GM19351 (cell line): ENCODE measurements around the gene CNTN4.
A peak's percentile ranks its signal among the peaks of the same experiment; 100 is the strongest.
"Not testable (repeated sequence)": the region's sequence is repeated elsewhere in the genome, so short reads cannot be mapped to it uniquely, and the experiment has no call there.

ENCODE experiments used
- ATAC-seq: cut with Tn5 transposase; IDR thresholded peaks from one replicate; pipeline ENCODE4 v1.9.1; 2021; ENCODE audit warnings: mild to moderate bottlenecking, moderate library complexity; ENCODE audit not compliant: unreplicated experiment

CNTN4 gene

DNA sequence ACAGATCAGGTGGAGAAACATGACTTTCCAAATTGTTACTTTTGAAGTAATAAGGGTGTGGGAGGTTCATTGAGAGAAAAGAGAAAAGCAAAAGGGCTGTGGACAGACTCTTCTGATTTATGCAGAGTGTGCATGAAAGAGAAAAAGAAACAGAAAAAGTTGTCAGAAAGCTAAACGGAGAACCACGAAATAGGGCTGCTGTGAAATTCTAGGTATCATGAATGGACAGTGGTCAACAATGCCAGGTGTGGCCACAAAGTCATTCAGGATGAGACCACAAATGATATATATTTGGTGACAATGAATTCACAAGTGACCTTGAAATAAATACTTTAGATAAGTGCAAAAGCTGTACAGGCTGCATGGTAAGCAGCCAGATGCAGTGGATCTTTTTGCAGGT lies 841.4 kb downstream of the CNTN4 start:
- no peak for ATAC-seq

DNA sequence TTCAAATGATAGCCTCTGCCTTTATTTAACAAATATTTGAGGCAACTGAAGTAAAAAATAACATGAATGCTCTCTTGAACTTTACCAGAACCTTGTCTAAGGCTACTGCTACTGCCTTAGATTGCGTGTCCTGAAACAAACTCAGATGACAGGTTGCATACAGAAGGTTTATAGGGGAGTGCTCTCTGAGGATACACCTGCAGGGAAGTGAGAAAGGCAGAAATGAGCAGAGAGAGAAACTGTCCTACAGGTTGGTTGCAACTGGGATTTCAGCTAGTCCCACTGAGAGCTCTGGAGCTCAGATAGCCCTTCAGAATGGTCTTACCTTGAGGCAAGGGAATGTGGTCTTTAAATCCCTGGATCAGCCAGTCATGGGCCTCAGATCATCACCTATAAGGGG lies 846.0 kb downstream of the CNTN4 start:
- peak; percentile 95 for ATAC-seq

DNA sequence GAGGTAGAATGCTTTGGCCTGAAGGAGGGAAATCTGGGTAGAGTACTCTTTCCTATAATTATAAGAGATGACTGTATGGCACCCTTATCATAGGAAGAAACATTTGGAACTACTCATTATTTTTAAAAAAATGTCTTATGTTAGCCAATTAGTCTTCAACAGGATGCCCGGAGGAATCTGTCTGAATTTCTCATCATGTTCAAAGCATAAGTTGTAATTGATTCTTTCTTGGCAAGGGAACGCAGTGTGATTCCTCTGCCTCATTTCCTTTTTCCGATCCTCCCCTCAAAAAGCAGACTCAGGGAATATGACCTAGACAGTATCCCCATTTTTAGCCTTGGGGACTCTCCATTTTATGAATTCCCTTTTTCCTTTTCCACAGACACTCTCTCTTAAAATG lies 846.5 kb downstream of the CNTN4 start:
- no peak for ATAC-seq

DNA sequence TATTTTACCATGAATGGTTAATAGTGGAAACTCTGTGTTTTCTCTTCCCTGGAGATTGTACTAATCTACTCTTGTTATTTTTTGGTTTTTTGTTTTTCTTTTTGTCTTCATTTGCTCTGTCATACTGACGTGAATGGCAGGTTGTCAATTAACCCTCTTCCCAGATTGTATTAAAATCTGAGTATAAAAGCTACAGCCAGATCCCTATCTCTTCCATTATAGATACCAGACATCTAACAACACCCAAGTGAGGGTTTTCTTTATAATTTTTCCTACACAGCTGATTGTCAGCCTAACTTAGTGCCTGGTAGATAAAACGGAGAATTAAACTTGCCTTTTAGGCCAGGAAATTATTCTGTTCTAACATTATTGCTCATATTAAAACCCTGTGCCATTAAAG lies 848.9 kb downstream of the CNTN4 start:
- no peak for ATAC-seq

DNA sequence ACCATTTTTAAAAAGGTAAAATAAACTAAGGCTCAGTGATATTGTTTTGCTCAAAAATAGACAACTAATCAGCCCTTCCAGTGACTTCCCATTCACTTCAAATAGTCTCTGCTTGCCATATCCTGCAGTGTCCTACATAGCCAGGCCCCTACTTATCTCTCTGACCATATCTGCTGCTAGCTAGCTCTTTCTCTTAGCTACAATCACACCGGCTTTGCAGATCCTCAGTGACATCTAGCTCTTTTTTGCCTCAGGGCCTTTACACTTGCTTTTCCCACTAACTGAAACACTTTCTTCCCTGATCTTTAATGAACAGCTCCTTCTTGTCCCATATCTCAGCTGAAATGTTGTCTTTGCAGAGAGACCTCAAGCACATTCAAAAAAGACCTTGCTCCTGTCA lies 850.2 kb downstream of the CNTN4 start:
- no peak for ATAC-seq

DNA sequence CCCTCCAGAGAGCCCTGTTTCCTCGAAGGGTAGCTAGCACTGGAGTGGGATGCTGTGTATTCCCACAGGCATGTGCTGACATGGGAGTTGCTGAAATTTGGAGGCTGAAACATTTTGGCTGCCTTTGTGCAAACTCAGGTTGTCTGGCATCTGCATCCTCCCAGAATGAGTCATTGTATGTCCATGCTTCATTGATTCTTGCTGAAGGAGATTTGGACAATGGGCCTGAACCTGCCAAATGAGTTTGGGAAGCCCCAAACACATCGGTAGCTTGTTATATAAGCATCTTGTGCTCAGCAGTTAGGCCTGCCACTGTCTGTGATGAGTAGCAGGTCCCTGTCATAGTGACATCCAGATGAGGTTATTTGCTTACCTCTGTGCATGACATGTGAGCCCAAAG lies 851.5 kb downstream of the CNTN4 start:
- peak; percentile 41 for ATAC-seq

DNA sequence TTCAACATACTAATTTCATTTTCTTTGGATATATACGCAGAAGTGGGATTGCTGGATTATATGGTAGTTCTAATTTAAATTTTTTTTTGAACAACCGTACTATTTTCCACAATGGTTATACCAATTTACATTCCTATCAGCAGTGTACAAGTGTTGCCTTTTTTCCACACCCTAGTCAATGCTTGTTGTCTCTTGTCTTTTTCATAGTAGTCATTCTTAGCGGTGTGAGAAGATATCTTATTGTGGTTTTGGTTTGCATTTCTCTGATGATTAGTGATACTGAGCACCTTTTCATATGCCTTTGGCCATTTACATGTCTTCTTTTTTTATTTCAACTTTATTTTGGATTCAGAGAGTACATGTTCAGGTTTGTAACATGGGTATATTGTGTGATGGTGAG lies 858.4 kb downstream of the CNTN4 start:
- no peak for ATAC-seq

DNA sequence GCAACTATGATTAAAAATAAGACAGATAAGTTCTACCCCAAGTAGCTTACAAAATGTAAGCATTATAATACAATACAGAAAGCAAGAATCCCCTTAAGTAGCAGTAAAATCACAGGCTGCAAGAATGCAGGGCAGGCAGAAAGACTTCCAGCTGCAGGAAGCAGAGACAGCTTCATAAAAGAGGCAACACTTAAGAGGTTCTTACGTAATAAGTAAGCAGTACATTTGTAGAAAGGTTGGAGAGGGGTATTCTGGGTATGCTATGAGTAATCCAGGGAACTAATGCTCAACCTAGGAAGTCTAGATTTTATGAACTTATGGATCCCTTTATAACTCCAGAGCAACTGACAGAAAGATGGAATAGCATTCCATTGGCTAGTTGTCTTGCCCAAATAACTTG lies 859.9 kb downstream of the CNTN4 start:
- ATAC-seq = no peak

DNA sequence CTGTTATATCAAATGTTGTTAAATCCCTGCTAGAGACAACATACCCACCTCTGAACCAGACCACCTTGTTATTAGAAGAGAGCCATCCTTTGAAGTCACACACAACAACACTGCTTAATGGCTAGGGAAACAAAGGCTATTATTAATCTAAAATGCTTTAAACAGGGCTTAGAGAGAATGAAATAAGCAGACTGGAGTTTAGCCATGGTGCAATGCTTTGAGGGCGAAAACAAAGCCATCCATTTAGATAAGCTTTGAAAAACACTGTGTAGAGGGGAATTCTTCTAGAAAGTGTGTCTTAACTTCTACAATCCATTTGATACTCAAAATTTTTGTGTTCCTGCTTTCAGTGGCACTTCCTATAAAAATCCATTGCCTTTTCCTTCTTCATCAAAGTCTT lies 862.9 kb downstream of the CNTN4 start:
- ATAC-seq = no peak

DNA sequence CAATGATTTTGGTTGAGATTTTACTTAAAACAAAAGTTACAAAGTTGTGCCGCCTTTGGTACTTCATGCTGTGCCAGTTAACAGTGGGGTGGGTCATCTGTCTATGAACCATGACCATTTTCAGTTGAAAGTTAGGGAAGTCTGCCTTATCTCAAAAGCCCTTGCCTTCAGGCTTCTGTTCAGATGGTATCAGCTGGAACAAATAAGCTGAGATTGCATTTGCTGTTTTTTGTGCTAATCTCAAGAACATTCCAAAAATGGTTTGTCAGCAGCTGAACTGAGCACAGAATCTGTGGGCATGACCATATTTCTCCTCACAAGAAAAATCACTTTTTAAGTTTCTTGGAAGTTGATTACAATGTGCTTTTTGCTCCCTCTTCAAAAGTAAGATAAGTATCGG lies 869.2 kb downstream of the CNTN4 start:
- no peak for ATAC-seq

DNA sequence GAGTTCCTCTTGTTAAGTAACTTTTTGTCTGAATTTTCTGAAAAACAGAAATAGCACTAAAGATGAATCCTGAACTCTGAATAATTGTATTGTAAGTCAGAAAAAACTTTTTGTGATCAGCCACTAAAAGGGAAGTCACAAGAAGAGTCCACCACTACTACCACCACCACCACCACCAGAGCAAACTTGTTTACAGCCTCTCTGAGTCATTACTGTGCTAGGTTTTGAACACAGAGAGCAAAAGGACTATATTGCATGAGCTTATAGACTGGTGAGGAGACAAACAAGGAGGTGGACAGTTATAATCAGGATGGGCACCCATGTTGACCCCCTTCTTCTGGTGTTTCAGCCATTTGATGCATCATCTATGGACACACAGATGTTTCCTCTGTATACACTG lies 869.8 kb downstream of the CNTN4 start:
- peak; percentile 78 for ATAC-seq

DNA sequence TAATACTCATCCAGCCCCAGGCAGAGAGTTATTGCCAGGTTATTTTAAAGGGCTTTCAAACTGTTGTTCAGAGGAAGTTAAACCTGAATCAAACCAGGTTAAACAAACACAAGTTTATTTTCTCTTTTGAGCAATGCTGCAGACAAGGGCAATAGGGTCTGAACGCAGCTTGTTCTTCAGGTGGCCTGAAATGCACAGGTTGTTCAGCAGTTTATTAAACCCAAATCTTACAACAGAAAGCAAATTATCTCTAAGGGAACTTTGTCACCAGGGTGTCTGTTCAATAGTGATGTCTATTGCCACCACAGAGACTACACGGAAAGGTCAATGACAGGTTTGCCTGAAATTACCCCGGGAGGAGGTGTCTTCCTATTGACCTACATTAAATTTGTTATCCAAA lies 877.5 kb downstream of the CNTN4 start:
- no peak for ATAC-seq

DNA sequence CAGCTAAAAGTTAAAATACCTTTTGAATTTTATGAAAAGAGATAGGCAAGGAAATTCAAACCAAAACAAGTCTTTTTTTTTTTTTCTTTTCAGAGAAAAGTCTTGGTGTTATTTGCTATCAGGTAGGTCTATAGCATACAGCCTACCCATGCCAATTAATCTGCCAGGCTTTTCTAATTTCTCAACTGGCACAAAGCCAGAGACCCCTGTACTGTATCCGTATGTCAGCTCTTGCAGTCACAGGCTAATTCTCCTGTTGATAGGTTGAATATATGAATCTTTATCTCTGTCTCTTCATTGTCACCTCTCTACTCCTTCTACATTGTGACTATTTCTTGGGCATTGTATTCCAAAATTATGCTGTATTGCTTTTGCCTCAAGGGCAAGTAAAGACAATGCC lies 878.1 kb downstream of the CNTN4 start:
- ATAC-seq = no peak

DNA sequence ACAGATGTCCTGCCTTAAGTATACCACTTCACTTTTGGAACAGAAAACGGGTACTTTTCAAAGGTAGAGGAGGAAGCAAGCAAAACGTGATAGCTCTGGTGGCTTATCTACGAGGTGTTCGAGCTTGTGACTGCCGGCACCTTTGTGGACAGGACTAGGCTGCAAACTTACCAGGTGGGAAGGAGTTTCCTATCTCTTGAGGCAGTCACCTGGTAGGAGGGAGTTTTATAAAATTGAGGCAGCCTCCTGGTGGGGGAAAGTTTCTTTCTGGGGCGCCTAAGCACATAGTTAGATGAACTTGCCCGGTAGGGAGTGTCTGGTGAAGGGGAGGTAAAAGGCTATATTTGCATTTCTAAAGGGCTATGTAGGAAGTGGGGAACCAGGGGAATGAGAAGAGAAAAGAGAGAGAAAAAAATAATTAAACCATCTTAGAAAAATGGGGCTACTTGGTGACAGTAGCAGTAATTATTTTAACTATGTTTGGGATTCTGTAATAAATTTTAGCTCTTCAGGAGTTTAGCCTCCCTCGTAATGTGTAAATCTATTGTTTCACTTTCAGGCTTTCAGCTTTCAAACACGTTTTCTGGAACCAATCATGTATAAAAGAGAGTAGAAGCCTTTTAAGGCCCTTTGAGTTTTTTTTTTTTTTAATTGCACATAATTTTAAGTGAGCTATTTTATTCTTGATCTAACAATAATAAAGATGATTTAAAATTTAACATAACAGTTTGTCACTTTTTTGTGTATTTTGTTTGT lies 880.5 kb downstream of the CNTN4 start:
- ATAC-seq = no peak

DNA sequence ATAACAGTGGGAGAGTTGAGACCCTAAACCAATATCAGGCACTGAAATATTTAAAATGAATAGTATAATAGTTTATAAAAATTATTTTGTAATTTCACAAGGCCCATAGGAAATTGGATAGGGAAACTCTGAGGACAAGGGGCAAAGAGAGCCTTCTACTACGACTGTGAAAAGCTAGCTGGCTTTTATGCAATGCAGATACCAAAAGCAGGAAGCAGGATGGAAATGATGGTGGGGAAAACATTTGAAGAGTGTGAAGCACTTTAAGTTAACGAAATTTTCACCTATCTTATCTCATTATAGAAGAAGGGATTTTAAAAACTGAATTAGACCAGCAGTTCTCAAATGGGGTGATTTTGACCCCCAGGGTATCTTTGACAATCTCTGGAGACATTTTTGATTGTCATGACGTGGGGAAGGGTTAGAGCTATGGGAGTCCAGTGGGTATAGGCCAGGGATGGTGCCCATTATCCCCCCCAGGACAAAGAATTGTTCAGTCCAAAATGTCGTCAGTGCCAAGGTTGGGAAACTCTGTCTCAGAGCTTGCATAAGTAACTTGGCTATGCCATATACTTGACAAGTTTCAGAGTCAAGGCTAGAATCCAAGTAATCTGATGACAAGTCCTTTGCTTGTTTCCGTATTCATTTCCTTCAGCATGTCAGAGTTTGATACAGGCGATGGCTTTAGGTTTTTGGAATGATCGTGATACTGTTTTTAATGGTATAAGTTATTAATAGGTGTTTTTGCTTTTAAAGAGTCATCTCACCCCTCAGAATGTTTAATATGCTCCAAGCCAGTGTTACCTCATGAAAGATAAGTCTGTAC lies 885.6 kb downstream of the CNTN4 start:
- ATAC-seq = no peak

DNA sequence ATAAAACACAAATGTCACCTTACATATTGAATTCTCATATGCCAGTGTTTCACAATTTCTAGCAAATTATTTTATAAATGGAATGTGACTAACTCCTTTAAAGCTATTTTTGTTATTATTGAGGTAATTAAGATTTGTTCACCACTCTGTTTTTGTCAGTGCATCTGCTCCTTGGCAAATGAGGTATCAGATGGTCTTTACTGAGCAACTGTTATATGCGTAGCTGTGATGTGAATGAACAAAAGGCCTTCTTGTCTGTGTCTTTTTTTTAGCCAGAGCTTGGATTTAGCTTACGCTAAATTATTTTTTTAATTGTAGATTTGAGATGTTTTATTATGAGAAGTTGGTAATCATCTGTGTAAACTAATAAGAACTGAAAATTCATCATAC lies 886.2 kb downstream of the CNTN4 start:
- ATAC-seq = no peak

DNA sequence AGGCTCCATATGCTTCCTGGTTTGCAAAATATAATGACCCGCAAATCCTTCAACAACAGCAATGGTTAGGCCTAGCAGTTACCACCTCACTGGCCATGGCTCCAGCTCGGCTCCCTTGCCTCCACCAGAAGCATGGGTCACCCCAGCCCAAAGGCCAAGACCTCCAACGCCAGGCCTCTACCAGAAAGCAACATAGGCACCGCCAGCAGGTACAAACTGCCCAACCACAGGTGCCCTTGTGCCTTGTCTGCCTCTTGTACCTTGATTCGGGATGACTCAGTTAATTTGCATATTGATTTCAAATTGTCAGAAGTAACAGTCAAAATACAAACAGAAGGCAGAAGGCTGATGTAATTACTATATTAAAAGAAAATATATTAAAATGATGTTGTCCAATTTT lies 886.8 kb downstream of the CNTN4 start:
- ATAC-seq = no peak

DNA sequence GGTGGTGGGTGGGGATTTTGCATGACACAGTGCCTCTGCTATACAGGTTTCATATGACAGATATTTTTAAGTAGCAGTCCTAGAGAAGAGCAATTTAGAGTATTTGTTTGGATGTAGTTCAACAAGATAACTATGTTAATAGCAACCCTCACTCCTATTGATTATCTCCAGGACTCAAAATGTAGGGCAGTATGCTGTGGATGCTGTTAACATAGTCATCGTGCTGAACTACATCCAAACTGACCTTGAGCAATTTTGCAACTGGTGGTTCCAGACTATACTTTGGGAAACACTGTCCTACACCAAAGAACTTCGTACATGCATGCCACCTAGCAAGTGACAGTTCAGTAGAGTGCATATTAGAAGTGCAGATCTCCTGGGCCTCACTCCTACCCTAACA lies 893.9 kb downstream of the CNTN4 start:
- no peak for ATAC-seq

DNA sequence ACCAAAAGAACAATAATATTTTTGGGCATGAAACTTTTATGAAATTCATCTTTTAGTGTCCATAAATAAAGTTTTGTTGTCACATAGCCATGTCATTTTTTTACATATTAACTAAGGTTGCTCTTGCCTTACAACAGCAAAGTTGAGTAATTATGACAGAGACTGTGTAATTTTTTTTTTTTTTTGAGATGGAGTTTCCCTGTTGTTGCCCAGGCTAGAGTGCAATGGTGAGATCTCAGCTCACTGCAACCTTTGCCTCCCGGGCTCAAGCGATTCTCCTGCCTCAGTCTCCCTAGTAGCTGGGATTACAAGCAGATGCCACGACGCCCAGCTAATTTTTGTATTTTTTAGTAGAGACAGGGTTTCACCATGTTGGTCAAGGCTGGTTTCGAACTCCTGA lies 894.5 kb downstream of the CNTN4 start:
- not testable (repeated sequence) for ATAC-seq

DNA sequence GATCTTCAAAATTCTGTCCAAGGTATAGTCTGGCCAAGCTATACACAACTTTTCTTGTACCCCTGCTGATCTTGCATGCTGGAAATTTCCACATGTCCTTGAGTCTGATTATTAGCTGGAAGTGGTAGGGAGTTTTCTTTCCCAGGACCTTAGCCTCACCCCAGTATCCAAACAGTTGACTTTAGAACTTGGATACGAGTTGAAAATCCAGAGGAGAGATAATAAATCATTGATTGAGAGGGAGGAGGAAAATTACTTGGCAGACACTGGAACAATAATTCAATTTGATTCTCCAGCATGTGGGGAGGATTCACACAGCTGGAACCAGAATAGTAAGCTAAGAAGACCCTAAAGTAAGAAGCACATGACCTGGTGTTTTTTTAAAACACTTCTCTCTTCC lies 895.1 kb downstream of the CNTN4 start:
- ATAC-seq = no peak

DNA sequence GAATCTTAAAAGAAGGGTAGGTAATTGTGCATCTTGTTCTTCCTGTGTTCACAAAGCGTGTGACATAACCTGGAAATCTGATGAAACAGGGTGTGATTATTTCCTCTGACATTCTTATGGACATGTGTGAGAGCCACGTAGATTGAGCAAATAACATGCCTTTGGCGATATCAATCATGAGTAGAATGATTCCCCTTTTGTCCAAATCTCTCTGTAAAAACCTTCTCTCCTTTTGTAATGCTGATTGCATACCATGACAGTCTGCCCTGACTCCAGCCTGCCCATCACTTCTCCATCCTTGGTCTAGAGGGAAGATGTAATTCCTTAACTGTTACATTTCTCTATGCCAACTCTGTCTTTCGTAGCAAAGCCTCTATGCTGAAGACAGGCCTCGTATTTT lies 896.5 kb downstream of the CNTN4 start:
- no peak for ATAC-seq

DNA sequence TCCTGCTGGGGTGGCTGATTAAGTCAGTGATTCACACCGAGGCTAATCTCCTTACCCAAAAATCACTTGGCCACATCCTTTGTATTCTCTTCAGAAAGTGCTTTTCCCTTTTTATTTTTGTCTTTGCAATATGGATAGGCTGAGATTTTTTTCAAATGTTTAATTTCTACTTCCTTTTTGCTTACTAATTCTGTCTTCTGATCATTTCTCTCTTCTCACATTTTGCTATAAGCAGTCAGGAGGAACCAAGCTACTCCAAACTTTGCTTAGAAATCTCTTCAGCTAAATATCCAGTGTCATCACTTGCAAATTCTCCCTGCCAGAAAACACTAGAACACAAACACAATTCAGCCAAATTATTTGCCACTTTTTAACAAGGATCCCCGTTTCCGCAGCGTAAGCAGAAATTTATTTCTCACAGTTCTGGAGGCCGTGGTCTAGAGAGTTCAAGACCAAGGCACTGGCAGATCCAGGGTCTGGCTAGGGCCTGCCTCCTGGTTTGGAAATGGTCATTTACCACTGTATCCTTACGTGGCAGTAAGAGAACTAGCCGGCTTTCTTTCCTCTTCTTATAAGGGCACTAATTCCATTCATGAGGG lies 906.6 kb downstream of the CNTN4 start:
- no peak for ATAC-seq
